Vagina (tissue), 2 donors: Measurements from ENCODE around the gene RBKS.

Experiments used
- CTCF ChIP-seq, 3 experiments: fragments of 450-650 bp in 2 of 3; fragments of 200-600 bp in 1 of 3; sonication (generic) in 1 of 3; IDR thresholded peaks; one replicate each; pipeline ENCODE4 v1.5.1; 2017 to 2019; ENCODE audit warnings: antibody characterized with exemption in 3 of 3, mild to moderate bottlenecking in 2 of 3, moderate library complexity in 2 of 3
- POLR2AphosphoS5 ChIP-seq, 2 donors: sonication (generic); formaldehyde crosslinking; IDR thresholded peaks; one replicate each; pipeline ENCODE4 v1.9.0; 2017; ENCODE audit warnings: antibody characterized with exemption in 2 of 2, mild to moderate bottlenecking in 2 of 2, low read depth in 1 of 2; ENCODE audit not compliant: insufficient read depth in 1 of 2

DNA sequence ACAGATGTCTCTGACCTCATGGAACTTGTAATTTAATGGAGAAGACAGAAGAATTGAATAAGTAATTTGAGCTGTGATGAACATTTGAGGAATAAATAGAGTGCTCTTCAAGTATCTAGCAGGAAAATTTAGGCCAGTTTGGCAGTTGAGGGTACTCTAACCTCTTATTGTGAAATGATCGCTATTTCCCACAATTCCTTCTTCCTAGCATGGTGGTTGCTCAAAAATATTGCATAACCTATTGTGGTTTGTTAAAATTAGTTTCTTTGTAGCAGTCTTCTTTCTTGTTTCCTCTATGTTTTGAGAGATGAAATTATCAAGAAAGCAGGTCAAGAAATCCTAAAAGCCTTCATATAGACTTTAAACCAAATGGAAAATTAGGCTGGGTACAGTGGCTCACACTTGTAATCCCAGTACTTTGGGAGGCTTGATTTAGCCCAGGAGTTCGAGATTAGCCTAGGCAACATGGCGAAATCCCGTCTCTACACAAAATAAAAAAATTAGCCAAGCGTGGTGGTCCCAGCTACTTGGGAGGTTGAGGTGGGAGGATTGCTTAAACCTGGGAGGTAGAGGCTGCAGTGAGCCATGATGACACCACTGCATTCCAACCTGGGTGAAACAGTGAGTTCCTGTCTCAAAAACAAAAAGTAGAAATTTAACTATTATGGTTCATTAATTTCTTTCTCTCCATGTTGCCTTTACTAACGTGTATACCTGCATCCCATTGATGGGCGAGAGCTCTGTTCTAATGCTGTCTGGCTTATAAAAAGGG lies 58.7 kb downstream of the RBKS start:
- TF ChIP-seq POLR2AphosphoS5 (IDR thresholded peaks at IDR 0.05; ENCODE audit: insufficient read depth in 1 of 2, low read depth in 1 of 2) (no peak), CTCF (IDR thresholded peaks at IDR 0.05) (no peak)
